Measurements from ENCODE around the gene PCDHGA1. TPM values are rescaled to one million over a fixed set of nuclear protein-coding genes. Genes with fewer than 3 reads are reported as not detected.

The PCDHGA1 gene
- total and polyA plus RNA-seq, 2 donors (not counting 1 experiment from before 2014, with no cell fraction given) = 0.06 to 0.64 TPM

- TF ChIP-seq CTCF (IDR thresholded peaks at IDR 0.05) = no peak
- TF ChIP-seq EZH2 (IDR thresholded peaks at IDR 0.05; ENCODE audit: borderline replicate concordance, insufficient read depth, low read depth, low read length, poor library complexity, severe bottlenecking) = no peak
- ChIA-PET CTCF (interaction anchor here (2.0 to 11.5 kb wide), 3 partner anchors 19 to 100 kb away, joined by 7 to 176 read pairs (median 20); partner anchors contain the start of genes PCDHGA12 and PCDHGC3), POLR2A (no interaction called here)
- intact Hi-C loops (cut with micrococcal nuclease) = no loop called here
- Histone ChIP-seq H2AFZ (ENCODE audit: insufficient read depth, low read depth, low read length, poor library complexity, severe bottlenecking) (no peak overlapping the region), H3K9ac (ENCODE audit: low read length) (no peak overlapping the region), H3K4me3 (ENCODE audit: control extremely low read depth in 1 of 5, extremely low read depth in 1 of 5, insufficient read depth in 1 of 5, low read depth in 2 of 5, low read length in 4 of 5) (no peak overlapping the region), H3K27ac (ENCODE audit: low read length in 2 of 2) (peak overlapping the region in 1 of 2 donors; percentile 17), H3K4me1 (ENCODE audit: control insufficient read depth in 2 of 2, insufficient read depth in 2 of 2, low read length in 2 of 2) (peaks cover 5 to 9% of the 10 kb centered on the region in 2 donors), H3K27me3 (replicated peaks in 1 of 4; ENCODE audit: control extremely low read depth in 1 of 4, control insufficient read depth in 3 of 4, insufficient read depth in 4 of 4, low read length in 3 of 4) (no peaks in the 10 kb centered on the region), H3K4me2 (replicated peaks; ENCODE audit: low read depth, low read length, poor library complexity, severe bottlenecking) (no peak overlapping the region), H4K20me1 (ENCODE audit: control insufficient read depth, insufficient read depth, low read length, poor library complexity, severe bottlenecking) (peaks cover 2% of the 10 kb centered on the region), H3K79me2 (ENCODE audit: control insufficient read depth, insufficient read depth, low read length) (no peaks in the 10 kb centered on the region), H3K9me3 (ENCODE audit: control extremely low read depth in 1 of 3, control insufficient read depth in 2 of 3, insufficient read depth in 1 of 3, low read length in 2 of 3) (no peaks in the 10 kb centered on the region), H3K36me3 (replicated peaks in 1 of 2; ENCODE audit: control extremely low read depth in 1 of 2, control insufficient read depth in 1 of 2, extremely low read depth in 1 of 2, insufficient read depth in 2 of 2, low read length in 1 of 2) (peaks cover 3 to 82% of the 10 kb centered on the region in 2 experiments)
- WGBS (ENCODE audit: insufficient coverage) = 68% methylated on average over 7 of the region's 7 CpGs
- no peak overlapping the region for H3K27ac Mint-ChIP-seq
- ATAC-seq (ENCODE audit: low read depth) = peak; percentile 55
- DNase-seq = peak; percentile 21
- H3K4me3 Mint-ChIP-seq = no peak overlapping the region
- no peaks in the 10 kb centered on the region for H3K27me3 Mint-ChIP-seq
- no peaks in the 10 kb centered on the region for H3K9me3 Mint-ChIP-seq (ENCODE audit: insufficient read depth)
- peaks cover 2% of the 10 kb centered on the region for H3K4me1 Mint-ChIP-seq
Measured at GRCh38 chr5:141529873-141530272, 199.6 kb downstream of the PCDHGA1 start.

GRCh38 chr5:141532726-141533125, 202.4 kb downstream of the PCDHGA1 start:
- Histone ChIP-seq H3K4me3 (ENCODE audit: control extremely low read depth in 1 of 5, extremely low read depth in 1 of 5, insufficient read depth in 1 of 5, low read depth in 2 of 5, low read length in 4 of 5) (no peak overlapping the region), H3K27me3 (replicated peaks in 1 of 4; ENCODE audit: control extremely low read depth in 1 of 4, control insufficient read depth in 3 of 4, insufficient read depth in 4 of 4, low read length in 3 of 4) (no peaks in the 10 kb centered on the region), H2AFZ (ENCODE audit: insufficient read depth, low read depth, low read length, poor library complexity, severe bottlenecking) (no peak overlapping the region), H3K4me1 (ENCODE audit: control insufficient read depth in 2 of 2, insufficient read depth in 2 of 2, low read length in 2 of 2) (peaks cover 5 to 9% of the 10 kb centered on the region in 2 donors), H3K9me3 (ENCODE audit: control extremely low read depth in 1 of 3, control insufficient read depth in 2 of 3, insufficient read depth in 1 of 3, low read length in 2 of 3) (no peaks in the 10 kb centered on the region), H3K79me2 (ENCODE audit: control insufficient read depth, insufficient read depth, low read length) (peaks cover 3% of the 10 kb centered on the region), H3K27ac (ENCODE audit: low read length in 2 of 2) (no peak overlapping the region), H3K36me3 (replicated peaks in 1 of 2; ENCODE audit: control extremely low read depth in 1 of 2, control insufficient read depth in 1 of 2, extremely low read depth in 1 of 2, insufficient read depth in 2 of 2, low read length in 1 of 2) (peaks cover 2 to 62% of the 10 kb centered on the region in 2 experiments), H4K20me1 (ENCODE audit: control insufficient read depth, insufficient read depth, low read length, poor library complexity, severe bottlenecking) (no peaks in the 10 kb centered on the region), H3K4me2 (replicated peaks; ENCODE audit: low read depth, low read length, poor library complexity, severe bottlenecking) (no peak overlapping the region), H3K9ac (ENCODE audit: low read length) (no peak overlapping the region)
- intact Hi-C loops (cut with micrococcal nuclease) = no loop called here
- ATAC-seq (ENCODE audit: low read depth) = no peak
- no peak for DNase-seq
- CTCF ChIA-PET = interaction anchor here (1.2 to 4.8 kb wide), 2 partner anchors 8 to 26 kb away, joined by 5 to 23 read pairs; no protein-coding TSS in a partner anchor
- no peaks in the 10 kb centered on the region for H3K27me3 Mint-ChIP-seq
- POLR2A ChIA-PET = no interaction called here
- H3K27ac Mint-ChIP-seq = no peak overlapping the region
- no peaks in the 10 kb centered on the region for H3K9me3 Mint-ChIP-seq (ENCODE audit: insufficient read depth)
- H3K4me3 Mint-ChIP-seq = no peak overlapping the region
- no peaks in the 10 kb centered on the region for H3K4me1 Mint-ChIP-seq
- TF ChIP-seq EZH2 (IDR thresholded peaks at IDR 0.05; ENCODE audit: borderline replicate concordance, insufficient read depth, low read depth, low read length, poor library complexity, severe bottlenecking) = no peak
- no peak for TF ChIP-seq CTCF (IDR thresholded peaks at IDR 0.05)
- WGBS (ENCODE audit: insufficient coverage) = no CpG with 5 or more reads among the region's 1 CpG
